ENCODE results near the gene IFNA16.
"Not testable (repeated sequence)": the region's sequence is repeated elsewhere in the genome, so short reads cannot be mapped to it uniquely, and the experiment has no call there.

The IFNA16 gene

GRCh38 chr9:21213411-21214326 lies 3.4 kb downstream of the IFNA16 start:
- H3K9me3 ChIP-seq (ENCODE audit: control insufficient read depth, insufficient read depth, low read depth, low read length); H3K27ac ChIP-seq (ENCODE audit: extremely low read depth, low read depth, low read length); H3K4me1 ChIP-seq (ENCODE audit: control insufficient read depth, insufficient read depth, low read length); H3K4me3 ChIP-seq (ENCODE audit: low read depth, low read length); H3K36me3 ChIP-seq (ENCODE audit: control insufficient read depth in 2 of 2, insufficient read depth in 1 of 2, low read length in 2 of 2): not testable (repeated sequence)
- POLR2A ChIA-PET = interaction anchor here (1.1 kb wide), 1 partner anchor 18 kb away, joined by 3 read pairs; no protein-coding TSS in a partner anchor
- CTCF ChIA-PET = interaction anchor here (0.6 to 2.7 kb wide), 16 partner anchors 10 to 582 kb away, joined by 3 to 17 read pairs (median 4); no protein-coding TSS in a partner anchor
- 0 out of 2 replicates have a peak, but pooled peaks have one; percentile 31 for TF ChIP-seq PRDM1 (tag by site-specific recombination; IDR thresholded peaks at IDR 0.05)

GRCh38 chr9:21212160-21212559 lies 5.0 kb downstream of the IFNA16 start:
- H3K4me1 ChIP-seq (ENCODE audit: control insufficient read depth, insufficient read depth, low read length); H3K27ac ChIP-seq (ENCODE audit: extremely low read depth, low read depth, low read length); H3K36me3 ChIP-seq (ENCODE audit: control insufficient read depth in 2 of 2, insufficient read depth in 1 of 2, low read length in 2 of 2); H3K9me3 ChIP-seq (ENCODE audit: control insufficient read depth, insufficient read depth, low read depth, low read length); H3K4me3 ChIP-seq (ENCODE audit: low read depth, low read length); POLR2A ChIA-PET: not testable (repeated sequence)
- CTCF ChIA-PET = interaction anchor here (0.9 to 2.0 kb wide), 4 partner anchors 9 to 243 kb away, joined by 3 to 8 read pairs (median 6); no protein-coding TSS in a partner anchor

GRCh38 chr9:21210782-21211181 lies 6.3 kb downstream of the IFNA16 start:
- H3K27ac ChIP-seq (ENCODE audit: extremely low read depth, low read depth, low read length); H3K4me1 ChIP-seq (ENCODE audit: control insufficient read depth, insufficient read depth, low read length); H3K36me3 ChIP-seq (ENCODE audit: control insufficient read depth in 2 of 2, insufficient read depth in 1 of 2, low read length in 2 of 2); H3K4me3 ChIP-seq (ENCODE audit: low read depth, low read length); POLR2A ChIA-PET; H3K9me3 ChIP-seq (ENCODE audit: control insufficient read depth, insufficient read depth, low read depth, low read length): not testable (repeated sequence)
- CTCF ChIA-PET = interaction anchor here (0.9 to 2.0 kb wide), 2 partner anchors 16 kb away, joined by 4 to 8 read pairs; no protein-coding TSS in a partner anchor

GRCh38 chr9:21210311-21210710 lies 6.8 kb downstream of the IFNA16 start:
- Histone ChIP-seq H3K36me3 (ENCODE audit: control insufficient read depth in 2 of 2, insufficient read depth in 1 of 2, low read length in 2 of 2) (no peaks in the 10 kb centered on the region), H3K4me3 (ENCODE audit: low read depth, low read length) (no peak overlapping the region), H3K27ac (ENCODE audit: extremely low read depth, low read depth, low read length) (no peak overlapping the region), H3K9me3 (ENCODE audit: control insufficient read depth, insufficient read depth, low read depth, low read length) (no peaks in the 10 kb centered on the region), H3K4me1 (ENCODE audit: control insufficient read depth, insufficient read depth, low read length) (no peaks in the 10 kb centered on the region)
- ChIA-PET CTCF (interaction anchor here (0.9 kb wide), 1 partner anchor 15 kb away, joined by 4 read pairs; no protein-coding TSS in a partner anchor), POLR2A (no interaction called here)
- TF ChIP-seq ZNF157 (tag by site-specific recombination; IDR thresholded peaks at IDR 0.05) (no peak), ZNF398 (tag by site-specific recombination; IDR thresholded peaks at IDR 0.05) (no peak), ZNF18 (tag by site-specific recombination; IDR thresholded peaks at IDR 0.05) (no peak), ZFP41 (tag by site-specific recombination; IDR thresholded peaks at IDR 0.05; ENCODE audit: borderline replicate concordance) (no peak), OVOL3 (tag by site-specific recombination; IDR thresholded peaks at IDR 0.05) (no peak), ZNF776 (tag by site-specific recombination; IDR thresholded peaks at IDR 0.05; ENCODE audit: borderline replicate concordance) (no peak), ZNF112 (tag by site-specific recombination; IDR thresholded peaks at IDR 0.05) (no peak), ZNF324 (tag by site-specific recombination; IDR thresholded peaks at IDR 0.05) (no peak), KLF8 (tag by site-specific recombination; IDR thresholded peaks at IDR 0.05) (no peak), ZNF146 (tag by site-specific recombination; IDR thresholded peaks at IDR 0.05) (no peak), ZBTB1 (tag by site-specific recombination; IDR thresholded peaks at IDR 0.05) (no peak), ZNF530 (tag by site-specific recombination; IDR thresholded peaks at IDR 0.05; ENCODE audit: low read depth) (no peak), PATZ1 (tag by site-specific recombination; IDR thresholded peaks at IDR 0.05) (no peak), SALL2 (tag by site-specific recombination; IDR thresholded peaks at IDR 0.05; ENCODE audit: borderline replicate concordance) (no peak), ZNF654 (tag by site-specific recombination; IDR thresholded peaks at IDR 0.05; ENCODE audit: low read depth) (no peak), FEZF1 (tag by site-specific recombination; IDR thresholded peaks at IDR 0.05) (no peak), ZNF514 (tag by site-specific recombination; IDR thresholded peaks at IDR 0.05) (no peak), SP7 (tag by site-specific recombination; IDR thresholded peaks at IDR 0.05) (no peak), ZEB2 (tag by site-specific recombination; IDR thresholded peaks at IDR 0.05) (no peak)
